ENCODE results near the gene CFAP69. TPM values are rescaled to one million over a fixed set of nuclear protein-coding genes. Genes with fewer than 3 reads are reported as not detected.
A peak's percentile ranks its signal among the peaks of the same experiment; 100 is the strongest.

CFAP69 gene
- total and polyA plus RNA-seq, 2 of the 8 experiments (the other 6 are each of a cell fraction or from before 2014, with no cell fraction given), result 1.00 to 3.8 TPM

DNA sequence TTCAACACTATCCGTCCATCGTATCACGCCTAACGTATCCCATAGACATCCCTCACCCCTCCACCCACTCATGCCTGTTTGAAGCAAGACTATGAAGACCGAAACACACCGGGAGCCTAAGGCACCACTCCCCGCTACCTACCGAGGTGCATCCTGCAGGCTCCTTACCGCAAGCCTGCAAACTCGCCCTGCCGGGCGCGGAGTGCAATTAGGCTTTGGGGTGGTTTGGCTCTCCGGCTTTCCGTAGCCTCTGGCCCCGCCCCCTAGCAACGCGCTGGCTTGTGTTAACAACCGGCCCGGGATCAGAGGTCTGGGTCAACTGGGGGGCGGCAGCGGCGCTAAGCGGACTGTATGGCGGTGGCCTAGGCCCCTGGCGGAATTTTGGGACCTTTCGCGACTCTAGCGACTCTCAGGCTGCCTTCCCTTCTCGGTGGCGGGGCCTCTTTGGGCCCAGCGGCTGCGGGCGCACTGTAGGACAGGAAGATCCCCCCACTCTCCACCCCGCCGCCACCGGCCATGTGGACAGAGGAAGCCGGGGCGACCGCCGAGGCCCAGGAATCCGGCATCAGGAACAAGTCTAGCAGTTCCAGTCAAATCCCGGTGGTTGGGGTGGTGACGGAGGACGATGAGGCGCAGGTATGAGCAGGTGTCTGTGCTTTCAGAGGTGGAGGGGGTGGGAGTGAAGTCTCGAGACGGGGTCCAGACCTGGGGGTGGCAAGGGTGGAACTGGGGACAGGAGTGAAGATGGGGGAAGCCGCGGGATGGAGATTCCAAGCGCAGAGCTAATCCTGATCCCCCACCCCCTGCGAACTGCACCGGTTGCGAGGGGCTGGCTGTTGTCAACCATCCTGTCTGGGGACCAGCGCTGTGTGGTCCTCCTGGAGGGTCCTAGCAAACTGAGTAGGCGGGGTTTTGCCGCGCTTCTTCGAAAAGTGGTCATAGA, at the start of gene CFAP69 (continued):
- TF ChIP-seq, protein P1, sequence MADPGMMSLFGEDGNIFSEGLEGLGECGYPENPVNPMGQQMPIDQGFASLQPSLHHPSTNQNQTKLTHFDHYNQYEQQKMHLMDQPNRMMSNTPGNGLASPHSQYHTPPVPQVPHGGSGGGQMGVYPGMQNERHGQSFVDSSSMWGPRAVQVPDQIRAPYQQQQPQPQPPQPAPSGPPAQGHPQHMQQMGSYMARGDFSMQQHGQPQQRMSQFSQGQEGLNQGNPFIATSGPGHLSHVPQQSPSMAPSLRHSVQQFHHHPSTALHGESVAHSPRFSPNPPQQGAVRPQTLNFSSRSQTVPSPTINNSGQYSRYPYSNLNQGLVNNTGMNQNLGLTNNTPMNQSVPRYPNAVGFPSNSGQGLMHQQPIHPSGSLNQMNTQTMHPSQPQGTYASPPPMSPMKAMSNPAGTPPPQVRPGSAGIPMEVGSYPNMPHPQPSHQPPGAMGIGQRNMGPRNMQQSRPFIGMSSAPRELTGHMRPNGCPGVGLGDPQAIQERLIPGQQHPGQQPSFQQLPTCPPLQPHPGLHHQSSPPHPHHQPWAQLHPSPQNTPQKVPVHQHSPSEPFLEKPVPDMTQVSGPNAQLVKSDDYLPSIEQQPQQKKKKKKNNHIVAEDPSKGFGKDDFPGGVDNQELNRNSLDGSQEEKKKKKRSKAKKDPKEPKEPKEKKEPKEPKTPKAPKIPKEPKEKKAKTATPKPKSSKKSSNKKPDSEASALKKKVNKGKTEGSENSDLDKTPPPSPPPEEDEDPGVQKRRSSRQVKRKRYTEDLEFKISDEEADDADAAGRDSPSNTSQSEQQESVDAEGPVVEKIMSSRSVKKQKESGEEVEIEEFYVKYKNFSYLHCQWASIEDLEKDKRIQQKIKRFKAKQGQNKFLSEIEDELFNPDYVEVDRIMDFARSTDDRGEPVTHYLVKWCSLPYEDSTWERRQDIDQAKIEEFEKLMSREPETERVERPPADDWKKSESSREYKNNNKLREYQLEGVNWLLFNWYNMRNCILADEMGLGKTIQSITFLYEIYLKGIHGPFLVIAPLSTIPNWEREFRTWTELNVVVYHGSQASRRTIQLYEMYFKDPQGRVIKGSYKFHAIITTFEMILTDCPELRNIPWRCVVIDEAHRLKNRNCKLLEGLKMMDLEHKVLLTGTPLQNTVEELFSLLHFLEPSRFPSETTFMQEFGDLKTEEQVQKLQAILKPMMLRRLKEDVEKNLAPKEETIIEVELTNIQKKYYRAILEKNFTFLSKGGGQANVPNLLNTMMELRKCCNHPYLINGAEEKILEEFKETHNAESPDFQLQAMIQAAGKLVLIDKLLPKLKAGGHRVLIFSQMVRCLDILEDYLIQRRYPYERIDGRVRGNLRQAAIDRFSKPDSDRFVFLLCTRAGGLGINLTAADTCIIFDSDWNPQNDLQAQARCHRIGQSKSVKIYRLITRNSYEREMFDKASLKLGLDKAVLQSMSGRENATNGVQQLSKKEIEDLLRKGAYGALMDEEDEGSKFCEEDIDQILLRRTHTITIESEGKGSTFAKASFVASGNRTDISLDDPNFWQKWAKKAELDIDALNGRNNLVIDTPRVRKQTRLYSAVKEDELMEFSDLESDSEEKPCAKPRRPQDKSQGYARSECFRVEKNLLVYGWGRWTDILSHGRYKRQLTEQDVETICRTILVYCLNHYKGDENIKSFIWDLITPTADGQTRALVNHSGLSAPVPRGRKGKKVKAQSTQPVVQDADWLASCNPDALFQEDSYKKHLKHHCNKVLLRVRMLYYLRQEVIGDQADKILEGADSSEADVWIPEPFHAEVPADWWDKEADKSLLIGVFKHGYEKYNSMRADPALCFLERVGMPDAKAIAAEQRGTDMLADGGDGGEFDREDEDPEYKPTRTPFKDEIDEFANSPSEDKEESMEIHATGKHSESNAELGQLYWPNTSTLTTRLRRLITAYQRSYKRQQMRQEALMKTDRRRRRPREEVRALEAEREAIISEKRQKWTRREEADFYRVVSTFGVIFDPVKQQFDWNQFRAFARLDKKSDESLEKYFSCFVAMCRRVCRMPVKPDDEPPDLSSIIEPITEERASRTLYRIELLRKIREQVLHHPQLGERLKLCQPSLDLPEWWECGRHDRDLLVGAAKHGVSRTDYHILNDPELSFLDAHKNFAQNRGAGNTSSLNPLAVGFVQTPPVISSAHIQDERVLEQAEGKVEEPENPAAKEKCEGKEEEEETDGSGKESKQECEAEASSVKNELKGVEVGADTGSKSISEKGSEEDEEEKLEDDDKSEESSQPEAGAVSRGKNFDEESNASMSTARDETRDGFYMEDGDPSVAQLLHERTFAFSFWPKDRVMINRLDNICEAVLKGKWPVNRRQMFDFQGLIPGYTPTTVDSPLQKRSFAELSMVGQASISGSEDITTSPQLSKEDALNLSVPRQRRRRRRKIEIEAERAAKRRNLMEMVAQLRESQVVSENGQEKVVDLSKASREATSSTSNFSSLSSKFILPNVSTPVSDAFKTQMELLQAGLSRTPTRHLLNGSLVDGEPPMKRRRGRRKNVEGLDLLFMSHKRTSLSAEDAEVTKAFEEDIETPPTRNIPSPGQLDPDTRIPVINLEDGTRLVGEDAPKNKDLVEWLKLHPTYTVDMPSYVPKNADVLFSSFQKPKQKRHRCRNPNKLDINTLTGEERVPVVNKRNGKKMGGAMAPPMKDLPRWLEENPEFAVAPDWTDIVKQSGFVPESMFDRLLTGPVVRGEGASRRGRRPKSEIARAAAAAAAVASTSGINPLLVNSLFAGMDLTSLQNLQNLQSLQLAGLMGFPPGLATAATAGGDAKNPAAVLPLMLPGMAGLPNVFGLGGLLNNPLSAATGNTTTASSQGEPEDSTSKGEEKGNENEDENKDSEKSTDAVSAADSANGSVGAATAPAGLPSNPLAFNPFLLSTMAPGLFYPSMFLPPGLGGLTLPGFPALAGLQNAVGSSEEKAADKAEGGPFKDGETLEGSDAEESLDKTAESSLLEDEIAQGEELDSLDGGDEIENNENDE (IDR thresholded peaks at IDR 0.05; ENCODE audit: insufficient replicate concordance, low read length), result no peak
- TF ChIP-seq ZNF274 (IDR thresholded peaks at IDR 0.05; ENCODE audit: borderline replicate concordance, extremely low read depth, low read length) (no peak), POLR2A (IDR thresholded peaks at IDR 0.05; ENCODE audit: control extremely low read depth in 1 of 2, low read depth in 2 of 2, low read length in 2 of 2) (no peak), SP2 (IDR thresholded peaks at IDR 0.05; ENCODE audit: low read length) (no peak), JUN (IDR thresholded peaks at IDR 0.05; ENCODE audit: low read depth, low read length) (no peak), POLR2AphosphoS5 (IDR thresholded peaks at IDR 0.05; ENCODE audit: low read depth, low read length) (no peak), KDM4A (IDR thresholded peaks at IDR 0.05; ENCODE audit: low read depth, low read length, severe bottlenecking) (peak; percentile 56), EGR1 (IDR thresholded peaks at IDR 0.05; ENCODE audit: borderline replicate concordance, low read depth, low read length) (0 out of 2 replicates have a peak, but pooled peaks have one; percentile 32), KDM1A (IDR thresholded peaks at IDR 0.05; ENCODE audit: borderline replicate concordance, low read length) (no peak), TBP (IDR thresholded peaks at IDR 0.05; ENCODE audit: low read depth, low read length) (peak; percentile 56; the same call in 1 of the 2 replicates)
